ENCODE measurements around the gene ABCC6.
"Not testable (repeated sequence)": the region's sequence is repeated elsewhere in the genome, so short reads cannot be mapped to it uniquely, and the experiment has no call there.

Gene ABCC6

GRCh38 chr16:16112450-16113053 is 110.7 kb downstream of the ABCC6 start:
- DNase-seq (ENCODE audit: low read depth) = no peak

DNA sequence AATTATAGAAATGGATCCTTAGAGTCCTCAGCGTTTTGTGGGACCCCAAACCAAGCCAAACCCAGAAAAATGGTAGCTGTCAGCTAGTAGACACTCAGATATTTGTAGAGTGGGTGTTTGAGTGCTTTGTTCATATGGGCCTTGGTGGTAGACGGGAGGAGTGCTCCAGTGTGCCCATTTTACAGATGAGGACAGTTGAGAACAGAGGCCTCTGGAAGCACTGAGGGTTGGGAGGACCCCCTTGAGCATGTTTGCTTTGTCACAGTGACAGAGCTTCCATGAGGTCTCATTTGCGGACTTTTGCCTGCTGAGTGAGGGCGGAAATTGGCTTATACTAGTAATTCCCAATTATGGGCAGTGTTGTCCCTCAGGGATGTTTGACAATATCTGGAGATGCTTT is 111.7 kb downstream of the ABCC6 start:
- no peak for DNase-seq (ENCODE audit: low read depth)

DNA sequence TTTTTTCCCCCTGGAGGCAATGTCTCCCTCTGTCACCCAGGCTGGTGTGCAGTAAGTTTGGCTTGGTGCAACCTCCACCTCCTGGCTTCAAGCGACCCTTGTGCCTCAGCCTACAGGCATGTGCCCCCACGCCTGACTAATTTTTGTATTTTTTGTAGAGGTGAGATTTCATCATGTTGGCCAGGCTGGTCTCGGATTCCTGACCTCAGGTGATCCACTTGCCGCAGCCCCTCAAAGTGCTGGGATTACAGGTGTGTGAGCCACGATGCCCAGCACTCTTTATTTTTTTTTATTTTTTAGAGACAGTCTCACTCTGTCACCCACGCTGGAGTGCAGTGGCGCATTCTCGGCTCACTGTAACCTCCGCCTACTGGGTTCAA is 113.2 kb downstream of the ABCC6 start:
- no peak for DNase-seq (ENCODE audit: low read depth)

DNA sequence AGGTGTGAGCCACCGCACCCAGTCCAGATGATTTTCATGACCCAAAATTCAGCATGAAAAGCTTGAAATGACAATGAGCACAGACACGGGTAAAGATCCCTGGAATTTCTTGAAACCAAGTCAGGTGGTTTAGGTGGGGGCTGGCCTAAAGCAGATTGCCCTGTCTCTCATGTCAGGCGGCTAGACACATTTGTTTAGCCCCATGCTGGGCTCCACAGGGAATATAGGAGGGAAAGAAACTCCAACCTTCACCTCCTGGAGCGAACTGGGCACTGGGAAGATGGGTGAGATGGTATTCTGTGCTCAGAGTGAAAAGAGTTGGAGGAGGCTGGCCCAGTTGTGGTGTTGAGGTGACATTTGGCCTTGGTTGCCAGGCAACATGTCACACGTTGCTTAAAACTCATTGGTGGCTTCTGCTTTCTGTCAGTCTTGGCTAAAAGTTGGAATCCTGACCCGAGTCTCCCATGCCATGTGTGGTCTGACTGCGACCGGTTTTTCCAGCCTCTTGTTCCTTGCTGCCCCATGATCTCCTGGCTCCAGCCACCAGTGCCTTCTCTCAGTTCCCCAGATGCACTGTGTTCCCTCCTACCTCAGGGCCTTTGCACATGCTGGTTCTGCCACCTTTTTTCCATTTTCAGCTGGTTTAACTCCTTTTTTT is 113.7 kb downstream of the ABCC6 start:
- no peak for DNase-seq (ENCODE audit: low read depth)

DNA sequence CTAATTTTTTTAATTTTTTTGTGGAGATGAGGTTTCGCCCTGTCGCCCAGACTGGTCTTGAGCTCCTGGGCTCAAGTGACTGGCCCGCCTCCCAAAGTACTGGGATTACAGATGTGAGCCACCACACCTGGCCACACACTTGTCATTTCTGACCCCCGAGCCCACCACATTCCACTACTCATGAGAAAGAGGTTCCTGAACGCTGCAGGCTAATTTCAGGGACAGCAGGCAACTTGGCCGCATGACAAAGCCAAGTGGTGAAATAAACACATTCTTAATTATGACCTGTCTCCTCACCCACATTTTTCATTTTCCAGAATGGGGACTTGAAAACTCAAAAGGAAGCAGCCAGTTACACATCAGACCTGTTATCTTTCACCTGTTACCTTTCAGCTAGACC is 114.5 kb downstream of the ABCC6 start:
- no peak for DNase-seq (ENCODE audit: low read depth)

- no peak for DNase-seq (ENCODE audit: low read depth)
Measured at GRCh38 chr16:16107839-16108238, 115.5 kb downstream of the ABCC6 start.

DNA sequence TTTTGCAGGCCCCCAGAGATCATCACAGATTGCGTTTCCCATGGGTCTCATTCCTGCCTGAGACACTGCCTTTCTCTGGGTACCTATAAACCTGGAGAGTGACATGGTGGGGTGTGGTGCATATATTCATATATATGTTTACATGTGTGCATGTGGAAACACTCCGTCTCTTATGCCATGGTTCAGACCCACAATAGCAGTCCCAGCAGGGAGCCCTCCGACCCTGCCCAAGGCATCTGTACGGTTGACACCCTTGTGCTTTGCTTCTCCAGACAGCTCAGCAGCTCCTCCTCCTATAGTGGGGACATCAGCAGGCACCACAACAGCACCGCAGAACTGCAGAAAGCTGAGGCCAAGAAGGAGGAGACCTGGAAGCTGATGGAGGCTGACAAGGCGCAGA is 116.8 kb downstream of the ABCC6 start:
- DNase-seq (ENCODE audit: low read depth) = no peak

- no peak for DNase-seq (ENCODE audit: low read depth)
Measured at GRCh38 chr16:16105646-16106045, 117.6 kb downstream of the ABCC6 start.

- not testable (repeated sequence) for DNase-seq (ENCODE audit: low read depth)
Measured at GRCh38 chr16:16104804-16105141, 118.5 kb downstream of the ABCC6 start.

DNA sequence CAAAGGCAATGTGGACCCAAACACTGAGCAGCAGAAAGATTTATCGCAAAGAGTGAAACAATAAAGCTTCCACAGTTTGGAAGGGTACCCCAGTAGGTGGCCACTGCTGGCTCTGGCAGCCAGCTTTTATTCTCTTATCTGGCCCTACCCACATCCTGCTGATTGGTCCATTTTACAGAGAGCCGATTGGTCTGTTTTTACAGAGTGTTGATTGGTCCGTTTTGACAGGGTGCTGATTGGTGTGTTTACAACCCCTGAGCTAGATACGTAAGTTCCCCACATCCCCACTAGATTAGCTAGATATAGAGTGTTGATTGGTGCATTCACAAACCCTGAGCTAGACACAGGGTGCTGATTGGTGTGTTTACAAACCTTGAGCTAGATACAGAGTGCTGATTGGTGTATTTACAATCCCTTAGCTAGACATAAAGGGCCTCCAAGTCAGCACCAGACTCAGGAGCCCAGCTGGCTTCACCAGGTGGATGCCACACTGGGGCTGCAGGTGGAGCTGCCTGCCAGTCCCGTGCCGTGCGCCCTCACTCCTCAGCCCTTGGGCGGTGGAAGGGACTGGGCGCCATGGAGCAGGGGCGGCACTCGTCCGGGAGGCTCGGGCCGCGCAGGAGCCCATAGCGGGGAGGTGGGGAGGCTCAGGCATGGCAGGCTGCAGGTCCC is 119.0 kb downstream of the ABCC6 start:
- not testable (repeated sequence) for DNase-seq (ENCODE audit: low read depth)

GRCh38 chr16:16102738-16103137 is 120.6 kb downstream of the ABCC6 start:
- DNase-seq (ENCODE audit: low read depth) = no peak

- DNase-seq (ENCODE audit: low read depth) = no peak
Measured at GRCh38 chr16:16101585-16101984, 121.7 kb downstream of the ABCC6 start.

- no peak for DNase-seq (ENCODE audit: low read depth)
Measured at GRCh38 chr16:16100631-16101030, 122.7 kb downstream of the ABCC6 start.

- no peak for DNase-seq (ENCODE audit: low read depth)
Measured at GRCh38 chr16:16099320-16099719, 124.0 kb downstream of the ABCC6 start.
